GM12872 (cell line): ENCODE data around the gene HACD1.

Source experiments
- TF ChIP-seq, protein P1 (sequence below): IDR thresholded peaks from 3 replicates; pipeline ENCODE4 v1.5.1; 2011; ENCODE audit warnings: low read depth, mild to moderate bottlenecking, low read length, moderate library complexity; ENCODE audit not compliant: insufficient read depth

HACD1 gene

GRCh38 chr10:17544465-17544864, 72.7 kb downstream of the HACD1 start:
- TF ChIP-seq, protein P1, sequence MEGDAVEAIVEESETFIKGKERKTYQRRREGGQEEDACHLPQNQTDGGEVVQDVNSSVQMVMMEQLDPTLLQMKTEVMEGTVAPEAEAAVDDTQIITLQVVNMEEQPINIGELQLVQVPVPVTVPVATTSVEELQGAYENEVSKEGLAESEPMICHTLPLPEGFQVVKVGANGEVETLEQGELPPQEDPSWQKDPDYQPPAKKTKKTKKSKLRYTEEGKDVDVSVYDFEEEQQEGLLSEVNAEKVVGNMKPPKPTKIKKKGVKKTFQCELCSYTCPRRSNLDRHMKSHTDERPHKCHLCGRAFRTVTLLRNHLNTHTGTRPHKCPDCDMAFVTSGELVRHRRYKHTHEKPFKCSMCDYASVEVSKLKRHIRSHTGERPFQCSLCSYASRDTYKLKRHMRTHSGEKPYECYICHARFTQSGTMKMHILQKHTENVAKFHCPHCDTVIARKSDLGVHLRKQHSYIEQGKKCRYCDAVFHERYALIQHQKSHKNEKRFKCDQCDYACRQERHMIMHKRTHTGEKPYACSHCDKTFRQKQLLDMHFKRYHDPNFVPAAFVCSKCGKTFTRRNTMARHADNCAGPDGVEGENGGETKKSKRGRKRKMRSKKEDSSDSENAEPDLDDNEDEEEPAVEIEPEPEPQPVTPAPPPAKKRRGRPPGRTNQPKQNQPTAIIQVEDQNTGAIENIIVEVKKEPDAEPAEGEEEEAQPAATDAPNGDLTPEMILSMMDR, result no peak
